Transverse colon (tissue), 4 donors: ENCODE data around the gene PRKCZ. TPM values are rescaled to one million over a fixed set of nuclear protein-coding genes. Genes with fewer than 3 reads are reported as not detected.

Experiments used
- DNase-seq: peaks from one replicate; pipeline ENCODE4 v3.0.0-alpha.2; 2019
- H3K27ac ChIP-seq, 4 donors: fragments of 200-600 bp; sonication (generic); 2 replicates each; pipeline ENCODE4 v1.5.1; 2016 to 2018; ENCODE audit warnings: inconsistent platforms in 4 of 4
- H3K27me3 ChIP-seq: fragments of 200-600 bp; sonication (generic); 2 replicates; pipeline ENCODE4 v1.5.1; 2017; ENCODE audit warnings: inconsistent platforms
- H3K36me3 ChIP-seq, 4 donors: fragments of 200-600 bp; sonication (generic); 2 replicates each; pipeline ENCODE4 v1.5.1; 2017 to 2019; ENCODE audit warnings: inconsistent platforms in 4 of 4
- H3K4me1 ChIP-seq, 4 donors: fragments of 200-600 bp; sonication (generic); 2 replicates each; pipeline ENCODE4 v1.5.1; 2017 to 2020; ENCODE audit warnings: inconsistent platforms in 4 of 4
- H3K4me3 ChIP-seq, 4 donors: fragments of 200-600 bp; sonication (generic); 1 replicate in 1 of 4; 2 replicates in 3 of 4; pipeline versions ENCODE4 v1.5.1 to v1.6.1; 2017 to 2019; ENCODE audit warnings: inconsistent platforms in 4 of 4
- H3K9me3 ChIP-seq, 2 donors: fragments of 200-600 bp; sonication (generic); 2 replicates each; pipeline ENCODE4 v1.5.1; 2017 to 2019; ENCODE audit warnings: inconsistent platforms in 2 of 2
- EP300 ChIP-seq: sonication (generic); formaldehyde crosslinking; IDR thresholded peaks from one replicate; pipeline ENCODE4 v1.6.1; 2017; ENCODE audit warnings: antibody characterized with exemption, low read depth
- POLR2A ChIP-seq: fragments of 450-650 bp; IDR thresholded peaks from one replicate; pipeline ENCODE4 v1.6.1; 2016; ENCODE audit warnings: antibody characterized with exemption, mild to moderate bottlenecking, moderate library complexity
- POLR2AphosphoS5 ChIP-seq, 3 donors: sonication (generic); formaldehyde crosslinking; IDR thresholded peaks; one replicate each; pipeline ENCODE4 v1.6.1; 2016; ENCODE audit warnings: antibody characterized with exemption in 3 of 3
- WGBS, 2 donors: methylation state at CpG; one replicate each; pipeline ENCODE4 v1.1.5; 2018; ENCODE audit warnings: low coverage in 1 of 2; 5-methylcytosine and 5-hydroxymethylcytosine counted together
- in situ Hi-C, 4 donors: fragments of 200-750 bp; cut with MboI; loops; one replicate each; pipeline versions ENCODE4 v1.15.0 to v1.15.1; 2017; ENCODE audit warnings: low sequenced_read_pairs in 3 of 4, low pct_ligation_motif_present in 1 of 4, low pct_unique_long_range_greater_than_20kb in 1 of 4
- intact Hi-C: fragments of 100-400 bp; cut with DNase I; formaldehyde crosslinking; loops from one replicate; pipeline ENCODE4 v1.15.1; 2023; ENCODE audit warnings: low total_unique reads
- total RNA-seq, 4 donors: library from RNA; depleted of rRNA; stranded (reverse); fragments of >200 nt; gene quantifications; one replicate each; pipeline ENCODE4 v1.1.0, GENCODE V29; 2016
- TF ChIP-seq, protein P1 (sequence below), 5 experiments: fragments of 200-600 bp in 3 of 5; fragments of 450-650 bp in 2 of 5; sonication (generic) in 3 of 5; IDR thresholded peaks; 1 replicate in 2 of 5; 2 replicates in 3 of 5; pipeline ENCODE4 v1.5.1; 2016 to 2017; ENCODE audit warnings: antibody characterized with exemption in 5 of 5, inconsistent platforms in 3 of 5, mild to moderate bottlenecking in 2 of 5, moderate library complexity in 1 of 5

PRKCZ gene
- total RNA-seq, 4 donors from 2014 or later, result 48.6 to 96.7 (median 54.4) TPM

DNA sequence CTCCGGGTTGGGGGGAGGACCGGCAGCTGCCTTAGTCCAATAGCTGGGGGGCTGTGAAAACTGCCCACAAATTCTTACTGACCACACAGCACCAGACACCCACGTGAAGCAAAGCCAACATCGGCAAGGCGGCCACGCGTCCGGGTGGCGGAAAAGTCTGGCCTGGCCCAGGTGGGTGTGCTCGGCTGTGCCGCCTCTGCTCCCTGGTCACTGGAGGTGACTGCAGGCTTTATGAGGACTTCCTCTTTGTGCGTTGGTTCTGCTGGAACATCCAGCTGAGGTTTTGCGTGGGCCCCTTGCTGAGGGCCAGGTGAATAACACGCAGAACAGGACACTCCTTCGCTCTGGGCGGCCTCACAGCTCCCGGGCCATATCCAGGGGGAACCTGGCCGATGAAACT lies 108.9 kb downstream of the PRKCZ start:
- TF ChIP-seq, protein P1, sequence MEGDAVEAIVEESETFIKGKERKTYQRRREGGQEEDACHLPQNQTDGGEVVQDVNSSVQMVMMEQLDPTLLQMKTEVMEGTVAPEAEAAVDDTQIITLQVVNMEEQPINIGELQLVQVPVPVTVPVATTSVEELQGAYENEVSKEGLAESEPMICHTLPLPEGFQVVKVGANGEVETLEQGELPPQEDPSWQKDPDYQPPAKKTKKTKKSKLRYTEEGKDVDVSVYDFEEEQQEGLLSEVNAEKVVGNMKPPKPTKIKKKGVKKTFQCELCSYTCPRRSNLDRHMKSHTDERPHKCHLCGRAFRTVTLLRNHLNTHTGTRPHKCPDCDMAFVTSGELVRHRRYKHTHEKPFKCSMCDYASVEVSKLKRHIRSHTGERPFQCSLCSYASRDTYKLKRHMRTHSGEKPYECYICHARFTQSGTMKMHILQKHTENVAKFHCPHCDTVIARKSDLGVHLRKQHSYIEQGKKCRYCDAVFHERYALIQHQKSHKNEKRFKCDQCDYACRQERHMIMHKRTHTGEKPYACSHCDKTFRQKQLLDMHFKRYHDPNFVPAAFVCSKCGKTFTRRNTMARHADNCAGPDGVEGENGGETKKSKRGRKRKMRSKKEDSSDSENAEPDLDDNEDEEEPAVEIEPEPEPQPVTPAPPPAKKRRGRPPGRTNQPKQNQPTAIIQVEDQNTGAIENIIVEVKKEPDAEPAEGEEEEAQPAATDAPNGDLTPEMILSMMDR (IDR thresholded peaks at IDR 0.05), result no peak
- TF ChIP-seq POLR2A (no peak), EP300 (no peak), POLR2AphosphoS5 (IDR thresholded peaks at IDR 0.05) (no peak)
- Histone ChIP-seq H3K4me3 (no peak overlapping the region), H3K9me3 (no peaks in the 10 kb centered on the region), H3K36me3 (no peaks in the 10 kb centered on the region), H3K4me1 (no peaks in the 10 kb centered on the region), H3K27me3 (no peaks in the 10 kb centered on the region), H3K27ac (no peak overlapping the region)
- in situ Hi-C loops, result no loop called here
- intact Hi-C loops, result no loop called here
- DNase-seq, result no peak
- 79 to 93% methylated on average over 6 to 18 of the region's 18 CpGs for WGBS, 2 donors

- WGBS, 2 donors, result 87 to 90% methylated on average over 12 to 34 of the region's 34 CpGs
- Histone ChIP-seq H3K4me3 (no peak overlapping the region), H3K27ac (no peak overlapping the region), H3K4me1 (no peaks in the 10 kb centered on the region), H3K36me3 (no peaks in the 10 kb centered on the region), H3K27me3 (no peaks in the 10 kb centered on the region), H3K9me3 (no peaks in the 10 kb centered on the region)
- no peak for TF ChIP-seq POLR2A
- TF ChIP-seq EP300, result no peak
- TF ChIP-seq, protein P1 (IDR thresholded peaks at IDR 0.05), result no peak
- TF ChIP-seq POLR2AphosphoS5 (IDR thresholded peaks at IDR 0.05), result no peak
- no peak for DNase-seq
- intact Hi-C loops (no loop called here), in situ Hi-C loops (no loop called here)
Observed at GRCh38 chr1:2160451-2161300, 110.5 kb downstream of the PRKCZ start.

DNA sequence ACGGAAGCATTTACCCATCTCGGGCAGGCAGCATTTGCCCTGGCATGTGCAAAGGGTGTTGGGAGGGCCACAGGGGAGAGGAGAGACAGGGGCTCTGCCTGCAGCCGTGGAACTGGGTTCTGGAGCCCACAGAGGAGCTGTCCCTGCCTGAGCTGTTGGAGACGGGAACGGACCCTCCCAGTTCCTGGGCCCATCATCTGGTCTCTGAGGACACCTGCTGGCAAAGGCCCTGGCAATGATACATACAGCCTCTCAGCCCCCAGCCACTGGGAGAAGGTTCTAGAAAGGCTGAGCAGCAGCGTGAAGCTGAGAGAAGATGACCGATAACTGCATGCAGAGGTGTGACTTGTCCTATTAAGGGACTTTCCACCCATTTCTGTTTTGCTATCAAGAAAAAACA lies 113.0 kb downstream of the PRKCZ start:
- Histone ChIP-seq H3K36me3 (no peaks in the 10 kb centered on the region), H3K4me1 (no peaks in the 10 kb centered on the region), H3K4me3 (no peak overlapping the region), H3K27me3 (no peaks in the 10 kb centered on the region), H3K27ac (no peak overlapping the region), H3K9me3 (no peaks in the 10 kb centered on the region)
- intact Hi-C loops (no loop called here), in situ Hi-C loops (no loop called here)
- TF ChIP-seq POLR2A (no peak), EP300 (no peak), POLR2AphosphoS5 (IDR thresholded peaks at IDR 0.05) (no peak)
- TF ChIP-seq, protein P1 (IDR thresholded peaks at IDR 0.05), result no peak
- no peak for DNase-seq
- WGBS, 2 donors, result 93% methylated on average over 6 of the region's 7 CpGs; no CpG with 5 or more reads in 1 of the 2 donors

DNA sequence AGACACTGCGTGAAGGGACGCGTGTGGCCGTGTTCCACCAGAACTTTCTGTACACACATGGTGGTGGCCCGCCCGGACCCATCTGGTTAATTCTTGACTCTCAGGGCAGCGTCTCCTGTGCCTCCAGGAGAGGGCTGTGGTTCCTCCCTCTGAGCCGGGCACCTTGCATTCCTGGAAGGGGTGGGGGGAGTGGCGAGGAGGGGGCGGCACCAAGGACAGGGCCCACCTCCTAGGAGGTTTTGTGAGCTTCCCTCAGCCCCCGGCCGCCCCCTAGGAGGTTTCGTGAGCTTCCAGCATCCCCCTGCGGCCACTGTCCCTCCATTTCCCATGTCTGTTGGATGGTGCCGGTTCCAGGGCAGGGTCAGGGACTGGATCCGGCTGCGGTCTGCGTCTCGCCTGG lies 115.4 kb downstream of the PRKCZ start:
- no peaks in the 10 kb centered on the region for H3K27me3 ChIP-seq
- no peak overlapping the region for H3K27ac ChIP-seq
- no peaks in the 10 kb centered on the region for H3K4me1 ChIP-seq
- no peaks in the 10 kb centered on the region for H3K36me3 ChIP-seq
- in situ Hi-C loops (no loop called here), intact Hi-C loops (no loop called here)
- H3K4me3 ChIP-seq, result no peak overlapping the region
- TF ChIP-seq, protein P1 (IDR thresholded peaks at IDR 0.05), result no peak
- TF ChIP-seq EP300 (no peak), POLR2AphosphoS5 (IDR thresholded peaks at IDR 0.05) (no peak), POLR2A (no peak)
- no peaks in the 10 kb centered on the region for H3K9me3 ChIP-seq
- 91% methylated on average over 19 of the region's 19 CpGs; no CpG with 5 or more reads in 1 of the 2 donors for WGBS, 2 donors
- no peak for DNase-seq
